ENCODE data around the gene SLC2A3.
"Not testable (repeated sequence)": the region's sequence is repeated elsewhere in the genome, so short reads cannot be mapped to it uniquely, and the experiment has no call there.

The SLC2A3 gene

DNA sequence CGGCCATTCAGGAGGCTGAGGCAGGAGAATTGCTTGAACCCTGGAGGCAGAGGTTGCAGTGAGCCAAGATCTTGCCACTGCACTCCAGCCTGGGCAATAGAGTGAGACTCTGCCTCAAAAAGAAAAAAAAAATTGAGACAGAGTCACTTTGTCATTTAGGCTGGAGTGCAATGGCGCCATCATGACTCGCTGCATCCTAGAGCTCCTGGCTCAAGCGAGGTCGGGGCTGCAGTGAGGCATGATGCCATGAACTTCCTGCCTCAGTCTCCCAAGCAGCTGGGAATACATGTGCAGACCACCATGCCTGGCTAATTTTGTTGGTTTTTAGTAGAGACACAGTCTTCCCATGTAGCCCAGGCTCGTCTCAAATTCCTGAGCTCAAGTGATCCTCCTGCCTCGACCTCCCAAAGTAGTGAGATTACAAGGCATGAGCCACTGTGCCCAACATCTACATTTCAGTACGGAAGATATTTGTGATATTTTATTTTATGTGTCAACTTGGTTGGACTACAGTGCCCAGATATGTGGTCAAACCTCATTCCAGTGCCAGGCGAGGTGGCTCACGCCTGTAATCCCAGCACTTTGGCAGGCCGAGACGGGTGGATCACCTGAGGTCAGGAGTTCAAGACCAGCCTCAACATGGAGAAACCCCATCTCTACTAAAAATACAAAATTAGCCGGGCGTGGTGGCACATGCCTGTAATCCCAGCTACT is 14.4 kb upstream of the SLC2A3 start:
- DNase-seq: not testable (repeated sequence)

DNA sequence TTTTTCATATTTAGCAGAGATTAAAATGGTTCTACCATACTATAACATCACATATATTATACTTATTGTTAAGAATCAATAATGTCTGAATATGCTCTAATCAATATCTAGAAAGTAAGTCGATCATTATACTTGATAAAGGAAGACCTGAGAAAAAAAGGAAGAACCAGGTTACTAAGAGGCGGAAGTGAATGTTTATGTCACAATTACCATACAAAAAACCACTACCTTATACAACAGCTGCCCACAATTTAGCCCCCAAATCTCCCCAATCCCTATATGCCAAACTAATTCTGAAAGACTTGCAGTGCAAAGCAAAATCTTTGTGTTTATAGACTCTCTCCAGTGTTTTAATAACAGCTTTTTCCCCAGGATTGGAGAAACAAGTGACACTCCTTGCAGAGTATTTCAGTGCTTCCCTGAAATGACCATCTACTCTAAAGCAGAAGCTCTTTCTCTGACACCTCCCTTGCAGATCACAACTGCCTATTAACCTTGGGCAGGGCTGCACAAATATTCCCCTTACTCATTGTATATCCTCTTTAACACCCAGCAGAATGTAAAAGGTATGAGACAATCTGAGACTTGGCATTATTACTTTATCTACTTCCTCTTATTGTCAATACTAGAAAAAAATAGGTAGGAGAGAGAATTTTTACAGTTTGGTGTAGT is 12.7 kb upstream of the SLC2A3 start:
- no peak for DNase-seq

DNA sequence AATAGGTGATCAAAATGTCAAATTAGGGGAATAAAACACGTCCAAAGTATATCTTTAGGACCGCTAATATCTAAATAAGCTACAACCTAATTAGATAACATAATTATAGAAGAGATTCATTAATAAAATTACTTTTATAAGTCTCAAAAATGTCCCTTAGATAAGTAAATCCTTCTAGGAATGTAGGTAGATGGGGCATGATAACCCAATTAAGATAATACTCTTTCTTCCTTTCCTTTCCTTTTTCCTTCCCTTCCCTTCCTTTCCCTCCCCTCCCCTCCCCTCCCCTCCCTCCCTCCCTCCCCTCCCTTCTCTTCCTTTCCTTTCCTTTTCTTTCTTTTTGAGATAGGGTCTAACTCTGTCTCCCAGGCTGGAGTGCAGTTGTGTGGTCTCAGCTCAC is 11.0 kb upstream of the SLC2A3 start:
- no peak for DNase-seq

DNA sequence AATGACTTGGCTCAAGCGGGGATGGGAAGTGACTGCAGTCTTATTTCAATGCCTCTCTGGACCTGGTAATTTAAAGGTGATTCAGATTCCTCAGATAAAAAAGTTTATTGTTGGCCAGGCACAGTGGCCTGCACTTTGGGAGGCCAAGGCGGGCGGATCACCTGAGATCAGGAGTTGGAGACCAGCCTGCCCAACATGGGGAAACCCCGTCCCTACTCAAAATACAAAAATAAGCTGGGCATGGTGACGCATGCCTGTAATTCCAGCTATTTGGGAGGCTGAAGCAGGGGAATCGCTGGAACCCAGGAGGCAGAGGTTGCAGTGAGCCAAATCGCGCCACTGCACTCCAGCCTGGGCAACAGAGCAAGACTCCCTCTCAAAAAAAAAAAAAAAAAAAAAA is 8.8 kb upstream of the SLC2A3 start:
- DNase-seq: not testable (repeated sequence)

DNA sequence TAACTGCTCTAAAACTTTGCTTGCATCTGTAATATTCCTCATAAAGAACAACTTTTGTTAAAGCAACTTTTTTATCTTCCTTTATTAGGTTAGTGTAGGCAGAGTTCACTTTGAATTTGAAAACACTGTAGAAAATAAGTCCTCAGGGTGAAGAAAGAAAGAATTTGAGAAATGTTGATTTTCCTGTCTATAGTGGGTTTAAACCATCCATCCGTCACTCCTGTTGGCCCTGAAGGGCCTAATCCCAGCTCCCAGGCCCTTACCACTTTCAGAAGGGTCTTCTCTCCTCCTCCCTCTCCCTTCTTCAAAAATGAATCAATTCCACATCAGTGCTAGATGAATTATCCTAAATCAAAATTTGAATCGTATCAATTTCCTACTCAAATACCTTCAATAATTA is 4.9 kb upstream of the SLC2A3 start:
- DNase-seq: no peak

DNA sequence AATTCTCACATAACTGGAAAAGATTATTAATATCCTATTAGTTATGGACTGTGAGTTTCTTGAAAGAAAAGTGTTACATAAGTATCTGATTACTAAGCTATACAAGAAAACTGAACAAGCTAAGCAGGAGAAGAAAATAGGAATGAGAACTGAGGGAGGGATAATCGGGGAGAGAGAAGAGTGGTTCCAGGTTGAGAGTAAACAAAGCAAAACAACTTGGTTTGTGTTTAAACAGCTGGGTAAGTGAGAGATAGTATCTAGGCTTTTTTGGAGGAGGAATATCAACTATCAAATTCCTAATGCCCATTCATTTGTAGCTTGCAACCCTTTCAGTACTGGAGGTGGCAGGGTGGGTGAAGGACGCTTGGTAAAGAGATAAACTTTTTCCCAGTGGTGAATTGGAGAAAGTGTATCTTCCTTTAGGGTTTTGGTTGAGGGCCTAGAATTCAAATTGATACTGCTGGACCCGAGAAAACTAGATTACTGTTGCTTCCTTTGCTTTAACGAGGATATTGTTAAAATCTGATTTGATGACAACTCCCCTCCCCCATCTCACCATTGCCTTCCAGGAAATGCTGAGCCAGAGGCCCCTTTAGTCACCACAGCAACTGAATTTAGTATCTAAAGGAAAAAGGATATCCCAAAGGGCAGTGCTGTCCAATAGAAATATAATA is 2.0 kb upstream of the SLC2A3 start:
- DNase-seq: peak; percentile 13

DNA sequence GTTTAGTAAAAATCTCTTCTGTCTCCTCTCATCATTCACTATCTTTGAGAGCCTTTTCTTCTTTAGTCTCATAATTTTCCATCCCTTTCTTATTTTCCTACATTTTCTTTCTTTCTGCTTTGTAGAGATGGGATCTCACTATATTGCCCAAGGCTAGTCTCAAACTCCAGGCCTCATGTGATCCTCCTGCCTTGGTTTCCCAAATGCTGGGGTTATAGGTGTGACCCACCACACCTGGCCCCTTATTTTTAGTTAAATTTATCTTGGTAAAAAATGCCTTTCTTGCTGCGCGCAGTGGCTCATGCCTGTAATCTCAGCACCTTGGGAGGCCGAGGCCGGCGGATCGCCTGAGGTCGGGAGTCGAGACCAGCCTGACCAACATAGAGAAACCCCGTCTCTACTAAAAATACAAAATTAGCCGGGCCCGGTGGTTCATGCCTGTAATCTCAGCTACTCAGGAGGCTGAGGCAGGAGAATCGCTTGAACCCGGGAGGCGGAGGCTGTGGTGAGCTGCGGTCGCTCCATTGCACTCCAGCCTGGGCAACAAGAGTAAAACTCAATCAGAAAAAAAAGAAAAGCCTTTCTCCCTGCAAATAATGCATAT is 996 bp downstream of the SLC2A3 start:
- peak; percentile 22 for DNase-seq

DNA sequence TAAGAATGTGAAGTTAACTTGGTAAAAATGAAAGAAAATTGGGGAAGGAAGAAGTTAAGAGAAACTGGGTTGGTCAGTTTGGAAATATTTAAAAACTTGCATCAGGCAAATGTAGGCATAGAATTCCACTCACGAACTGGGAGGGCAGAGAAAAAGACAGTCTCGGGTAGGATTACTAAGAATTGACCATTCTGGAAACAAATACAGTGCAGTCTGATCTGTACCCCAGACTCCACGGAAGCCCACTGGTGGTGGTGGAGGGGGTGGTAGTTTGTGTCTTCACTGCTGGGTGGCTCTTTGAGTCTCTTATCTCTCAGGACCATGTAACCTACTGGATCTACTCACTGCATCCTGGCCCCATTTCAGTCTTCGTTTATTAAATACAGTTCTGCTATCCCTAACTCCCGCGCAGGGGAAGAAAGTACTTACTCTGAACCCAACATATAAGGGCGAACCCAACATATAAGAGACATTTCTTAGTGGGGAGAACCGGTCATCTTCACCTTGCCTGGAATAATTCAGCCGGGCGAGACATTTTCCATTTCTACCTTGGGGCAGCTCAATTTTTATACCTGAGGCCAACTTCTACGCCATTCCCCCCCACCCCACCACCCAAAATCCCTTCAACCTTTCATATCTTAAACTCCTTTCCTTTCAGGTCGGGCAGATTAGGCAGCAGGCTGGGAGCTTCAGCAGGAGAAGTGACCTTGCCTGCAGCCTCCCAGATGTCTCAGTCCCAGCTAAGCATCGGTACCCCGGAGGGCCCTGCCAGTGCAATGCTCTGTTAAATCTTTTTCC is 1.7 kb downstream of the SLC2A3 start:
- DNase-seq: peak; percentile 35

DNA sequence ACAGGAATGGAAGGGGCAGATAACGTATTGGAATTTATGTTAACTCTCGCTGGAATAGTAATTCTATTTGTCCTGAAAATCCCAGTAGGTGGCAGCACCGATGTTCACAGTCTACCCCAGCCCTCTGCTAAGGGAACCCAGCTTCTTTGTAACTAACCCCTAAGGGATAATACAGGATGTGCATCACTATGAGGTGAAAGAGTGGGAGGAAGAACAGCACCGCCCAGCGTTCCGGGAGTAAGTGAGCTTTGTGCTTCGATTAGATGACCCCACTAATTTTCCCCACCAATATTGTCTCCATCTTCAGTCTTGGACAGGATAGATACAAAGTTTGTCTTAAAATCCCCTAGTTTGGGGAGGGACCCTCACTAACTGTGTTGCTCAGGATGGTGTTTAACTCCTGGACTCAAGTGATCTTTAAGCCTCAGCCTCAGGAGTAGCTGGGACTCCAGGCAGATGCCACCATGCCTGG is 2.7 kb downstream of the SLC2A3 start:
- peak; percentile 88 for DNase-seq

DNA sequence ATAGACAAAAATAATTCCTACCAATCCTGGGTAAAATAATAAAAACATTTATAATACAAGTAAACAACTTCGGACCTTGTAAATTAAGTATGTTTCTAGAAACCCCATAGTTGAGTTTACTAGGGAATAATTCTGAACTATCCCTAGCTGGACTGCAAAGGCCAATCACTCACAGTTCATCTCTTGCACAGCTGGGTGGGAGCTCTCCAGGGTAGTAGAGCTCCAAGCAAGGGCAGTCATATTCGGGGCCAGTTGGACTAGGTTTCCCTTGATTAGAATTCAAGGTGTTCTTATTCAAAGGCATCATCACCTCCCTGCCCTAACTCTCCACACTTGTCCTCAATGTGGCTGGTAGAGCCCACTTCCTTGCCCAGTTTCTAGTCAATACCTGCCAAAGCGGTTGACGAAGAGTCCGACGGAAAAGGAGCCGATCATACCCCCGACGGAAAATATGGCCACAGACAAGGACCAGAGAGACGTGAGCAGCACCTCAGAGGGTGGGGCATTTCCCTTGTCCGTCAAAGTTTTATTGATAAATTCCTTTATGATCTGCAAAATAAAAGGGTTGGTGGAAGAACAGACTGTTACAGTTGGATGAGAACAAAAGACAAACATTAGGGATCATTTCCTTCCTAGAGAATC is 3.3 kb downstream of the SLC2A3 start:
- DNase-seq: peak; percentile 17

DNA sequence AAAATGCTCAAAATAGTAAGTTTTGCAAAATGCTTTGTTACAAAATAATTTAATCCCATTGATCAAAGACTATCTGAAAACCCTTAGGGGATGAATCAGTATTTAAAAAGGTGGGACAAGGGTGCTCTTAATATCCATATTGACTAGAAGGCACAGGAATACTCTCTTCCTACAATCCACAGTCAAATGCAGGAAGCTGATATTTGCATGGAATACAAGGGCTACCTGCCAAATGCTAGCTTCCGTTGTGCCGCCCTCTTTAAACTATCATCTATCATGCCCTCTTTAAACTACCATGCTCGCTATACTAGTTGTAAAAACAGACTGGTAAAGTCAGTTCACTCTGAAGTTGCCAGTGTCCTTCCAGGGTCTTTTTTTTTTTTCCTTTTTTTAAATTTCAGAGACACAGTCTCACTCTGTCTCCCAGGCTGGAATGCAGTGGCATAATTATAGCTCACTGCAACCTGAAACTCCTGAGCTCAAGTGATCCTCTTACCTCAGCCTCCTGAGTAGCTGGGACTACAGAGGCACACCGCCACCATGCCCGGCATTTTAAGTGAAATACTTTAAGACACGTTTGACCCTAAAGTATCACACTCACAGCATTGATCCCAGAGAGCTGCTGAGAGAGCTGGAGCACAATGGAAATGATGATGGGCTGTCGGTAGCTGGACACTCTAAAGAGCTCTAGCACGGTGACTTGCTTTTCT is 6.7 kb downstream of the SLC2A3 start:
- DNase-seq: no peak

DNA sequence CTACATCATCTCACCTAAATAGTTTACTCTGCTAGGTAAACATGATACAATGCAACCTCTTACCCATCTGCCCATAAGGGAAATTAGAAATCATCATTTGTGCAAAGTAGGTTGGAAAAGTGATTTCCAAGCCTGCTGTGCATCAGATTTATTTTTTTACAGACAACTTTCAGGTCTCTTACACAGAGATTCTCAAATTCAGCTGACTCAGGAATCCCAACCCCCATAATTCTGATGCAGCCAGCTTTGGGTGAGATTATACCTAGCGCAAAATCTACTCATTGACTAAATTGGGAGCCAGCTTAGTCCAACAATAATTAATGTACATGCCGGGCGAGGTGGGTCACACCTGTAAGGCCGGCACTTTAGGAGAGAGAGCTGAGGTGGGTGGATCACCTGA is 8.5 kb downstream of the SLC2A3 start:
- DNase-seq: no peak

DNA sequence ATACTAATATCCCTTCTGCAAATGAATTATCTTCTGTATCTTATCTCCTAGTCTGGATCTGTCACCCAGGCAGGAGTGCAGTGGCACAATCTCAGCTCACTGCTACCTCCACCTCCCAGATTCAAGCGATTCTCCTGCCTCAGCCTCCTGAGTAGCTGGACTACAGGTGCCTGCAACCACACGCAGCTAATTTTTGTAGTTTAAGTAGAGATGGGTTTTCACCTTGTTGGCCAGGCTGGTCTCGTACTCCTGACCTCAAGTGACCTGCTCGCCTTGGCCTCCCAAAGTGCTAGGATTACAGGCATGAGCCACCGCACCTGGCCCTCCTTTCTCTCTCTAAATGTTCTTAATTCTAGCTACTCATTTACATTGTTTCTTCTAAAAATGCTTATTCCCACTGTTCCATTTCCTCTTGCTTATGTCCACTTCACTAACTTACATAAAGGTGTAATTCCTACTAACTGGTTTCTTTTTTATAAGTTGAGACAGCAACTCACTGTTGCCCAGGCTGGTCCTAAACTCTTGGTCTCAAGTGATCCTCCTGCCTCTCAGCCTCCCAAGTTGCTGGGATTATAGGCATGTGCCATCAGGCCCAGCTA is 9.8 kb downstream of the SLC2A3 start:
- DNase-seq: not testable (repeated sequence)

DNA sequence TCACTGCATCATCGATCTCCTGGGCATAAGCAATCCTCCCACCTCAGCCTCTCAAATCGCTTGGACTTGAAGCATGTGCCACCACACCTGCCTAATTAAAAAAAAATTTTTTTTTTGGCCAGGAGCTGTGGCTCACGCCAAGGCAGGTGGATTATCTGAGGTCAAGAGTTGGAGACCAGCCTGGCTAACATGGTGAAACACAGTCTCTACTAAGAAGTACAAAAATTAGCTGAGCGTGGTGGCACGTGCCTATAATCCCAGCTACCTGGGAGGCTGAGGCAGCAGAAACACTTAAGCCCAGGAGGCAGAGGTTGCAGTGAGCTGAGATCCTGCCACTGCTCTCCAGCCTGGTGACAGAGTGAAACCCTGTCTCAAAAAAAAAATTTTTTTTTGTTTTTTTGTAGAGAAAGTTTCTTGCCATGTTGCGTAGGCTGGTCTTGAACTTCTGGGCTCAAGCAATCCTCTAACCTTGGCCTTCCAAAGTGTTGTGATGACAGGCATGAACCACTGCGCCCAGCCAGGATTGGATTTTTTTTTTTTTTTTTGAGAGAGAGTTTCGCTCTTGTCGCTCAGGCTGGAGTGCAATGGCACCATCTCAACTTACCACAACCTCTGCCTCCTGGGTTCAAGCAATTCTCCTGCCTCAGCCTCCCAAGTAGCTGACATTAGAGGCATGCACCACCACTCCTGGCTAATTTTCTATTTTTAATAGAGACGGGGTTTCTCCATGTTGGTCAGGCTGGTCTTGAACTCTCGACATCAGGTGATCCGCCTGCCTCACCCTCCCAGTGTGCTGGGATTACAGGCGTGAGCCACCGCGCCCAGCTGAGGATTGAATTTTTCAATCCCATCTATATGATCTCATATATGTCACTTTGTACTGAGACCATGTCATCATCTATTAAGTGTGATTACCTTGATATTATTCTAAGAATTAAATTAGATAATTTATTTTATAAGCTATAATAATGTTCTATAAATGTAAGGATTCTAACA is 12.4 kb downstream of the SLC2A3 start:
- no peak for DNase-seq

DNA sequence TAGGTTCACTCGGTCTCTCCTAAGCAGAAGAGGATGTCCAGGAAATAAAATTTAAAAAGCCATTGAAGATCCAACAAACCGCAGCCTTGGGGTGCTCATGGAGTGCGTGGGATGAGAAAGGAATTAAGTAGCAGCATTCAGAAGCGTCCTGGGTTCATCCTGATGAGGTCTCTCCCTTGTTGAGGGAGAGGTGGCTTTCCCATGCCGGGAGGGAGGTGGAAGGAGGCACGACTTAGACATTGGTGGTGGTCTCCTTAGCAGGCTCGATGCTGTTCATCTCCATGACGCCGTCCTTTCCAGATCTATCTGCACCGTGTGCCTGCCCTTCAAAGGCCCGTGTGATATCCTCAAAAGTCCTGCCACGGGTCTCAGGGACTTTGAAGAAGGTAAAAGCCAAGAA is 14.8 kb downstream of the SLC2A3 start:
- not testable (repeated sequence) for DNase-seq

DNA sequence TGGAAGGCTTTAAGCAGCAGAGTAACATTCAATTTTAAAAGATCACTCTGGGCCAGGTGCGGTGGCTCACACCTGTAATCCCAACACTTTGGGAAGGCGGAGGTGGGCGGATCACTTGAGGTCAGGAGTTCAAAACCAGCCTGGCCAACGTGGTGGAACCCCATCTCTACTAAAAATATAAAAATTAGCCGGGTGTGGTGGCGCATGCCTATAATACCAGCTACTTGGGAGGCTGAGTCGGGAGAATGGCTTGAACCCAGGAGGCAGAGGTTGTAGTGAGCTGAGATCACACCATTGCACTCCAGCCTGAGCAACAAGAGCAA is 17.8 kb downstream of the SLC2A3 start:
- not testable (repeated sequence) for DNase-seq

DNA sequence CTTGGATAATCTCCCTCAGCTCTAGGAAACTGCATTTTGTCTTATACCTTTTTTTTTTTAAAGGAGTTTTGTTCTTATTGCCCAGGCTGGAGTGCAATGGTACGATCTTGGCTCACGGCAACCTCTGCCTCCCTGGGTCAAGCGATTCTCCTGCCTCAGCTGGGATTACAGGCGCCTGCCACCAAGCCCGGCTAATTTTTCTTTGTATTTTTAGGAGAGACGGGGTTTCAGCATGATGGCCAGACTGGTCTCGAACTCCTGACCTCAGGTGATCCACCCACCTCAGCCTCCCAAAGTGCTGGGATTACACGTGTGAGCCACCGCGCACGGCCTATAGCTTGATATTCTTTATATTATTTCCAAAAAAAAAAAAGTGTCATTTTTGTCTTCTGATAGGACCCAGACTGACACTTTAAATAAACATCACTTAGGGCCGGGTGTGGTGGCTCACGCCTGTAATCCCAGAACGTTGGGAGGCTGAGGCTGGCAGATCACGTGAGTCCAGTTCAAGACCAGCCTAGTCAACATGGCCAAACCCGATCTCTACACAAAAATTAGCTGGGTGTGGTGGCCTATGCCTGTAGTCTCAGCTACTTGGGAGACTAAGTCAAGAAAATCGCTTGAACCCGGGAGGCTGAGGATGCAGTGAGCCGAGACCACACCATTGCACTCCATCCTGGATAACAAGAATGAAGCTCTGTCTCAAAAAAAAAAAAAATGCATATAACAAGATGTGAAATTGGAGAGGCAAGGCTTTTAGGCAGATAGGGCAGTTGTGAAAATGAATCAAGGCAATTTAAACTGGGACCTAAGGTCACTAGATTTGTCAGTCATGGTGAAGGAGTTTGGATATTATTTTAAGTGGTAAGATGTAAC is 18.4 kb downstream of the SLC2A3 start:
- DNase-seq: no peak

DNA sequence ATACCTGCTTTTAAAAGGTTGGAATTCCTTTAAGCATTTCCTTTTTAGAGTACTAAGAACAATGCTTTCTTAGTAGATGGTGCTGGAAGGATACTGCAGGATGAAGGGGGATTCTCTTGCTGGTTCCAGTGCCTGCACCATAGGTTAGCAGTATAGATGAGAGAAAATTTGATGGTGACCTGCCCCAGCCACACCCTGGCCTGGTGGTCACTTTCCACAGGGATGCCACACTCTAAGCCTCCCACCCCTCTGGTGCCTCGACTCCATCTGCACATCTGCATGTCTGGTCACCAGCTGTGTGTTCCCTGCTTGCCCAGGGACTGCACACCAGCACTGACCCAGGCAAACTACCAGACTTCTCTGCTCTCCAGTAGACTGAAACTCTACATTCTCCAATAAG is 19.1 kb downstream of the SLC2A3 start:
- DNase-seq: no peak

Measured in CD4-positive, alpha-beta T cell treated with Interleukin-21 for 1 hour (primary cell).